ENCODE results near the gene UGP2. TPM values are rescaled to one million over a fixed set of nuclear protein-coding genes. Genes with fewer than 3 reads are reported as not detected.

Gene UGP2
- total and polyA plus RNA-seq, 2 experiments from 2014 or later = 183 to 327 TPM

DNA sequence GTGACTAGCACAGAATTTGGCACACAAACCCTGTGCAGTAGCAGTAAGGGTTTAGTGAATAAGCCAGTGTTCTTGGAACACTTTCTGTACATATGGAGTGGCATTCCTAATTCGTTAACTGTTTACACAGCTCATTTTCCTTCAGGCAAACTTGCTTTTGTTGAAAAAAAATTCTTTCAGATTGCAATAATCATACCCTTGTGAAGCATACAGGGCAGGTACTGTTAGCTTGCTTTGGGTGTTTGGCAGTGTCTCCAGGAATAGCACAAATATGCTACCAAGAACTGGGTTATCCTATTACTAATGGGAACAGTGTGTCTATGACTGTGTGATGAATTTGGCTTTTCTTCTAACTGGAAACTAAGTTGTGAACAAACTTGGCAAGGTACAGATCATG, 33.4 kb downstream of the UGP2 start:
- TF ChIP-seq, protein P1, sequence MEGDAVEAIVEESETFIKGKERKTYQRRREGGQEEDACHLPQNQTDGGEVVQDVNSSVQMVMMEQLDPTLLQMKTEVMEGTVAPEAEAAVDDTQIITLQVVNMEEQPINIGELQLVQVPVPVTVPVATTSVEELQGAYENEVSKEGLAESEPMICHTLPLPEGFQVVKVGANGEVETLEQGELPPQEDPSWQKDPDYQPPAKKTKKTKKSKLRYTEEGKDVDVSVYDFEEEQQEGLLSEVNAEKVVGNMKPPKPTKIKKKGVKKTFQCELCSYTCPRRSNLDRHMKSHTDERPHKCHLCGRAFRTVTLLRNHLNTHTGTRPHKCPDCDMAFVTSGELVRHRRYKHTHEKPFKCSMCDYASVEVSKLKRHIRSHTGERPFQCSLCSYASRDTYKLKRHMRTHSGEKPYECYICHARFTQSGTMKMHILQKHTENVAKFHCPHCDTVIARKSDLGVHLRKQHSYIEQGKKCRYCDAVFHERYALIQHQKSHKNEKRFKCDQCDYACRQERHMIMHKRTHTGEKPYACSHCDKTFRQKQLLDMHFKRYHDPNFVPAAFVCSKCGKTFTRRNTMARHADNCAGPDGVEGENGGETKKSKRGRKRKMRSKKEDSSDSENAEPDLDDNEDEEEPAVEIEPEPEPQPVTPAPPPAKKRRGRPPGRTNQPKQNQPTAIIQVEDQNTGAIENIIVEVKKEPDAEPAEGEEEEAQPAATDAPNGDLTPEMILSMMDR (IDR thresholded peaks at IDR 0.05; ENCODE audit: low read depth, low read length) = no peak
- Histone ChIP-seq H3K9me3 (ENCODE audit: low read depth) (no peaks in the 10 kb centered on the region), H3K27me3 (no peaks in the 10 kb centered on the region), H3K27ac (peak overlapping the region; percentile 75), H3K4me1 (ENCODE audit: low read depth) (peaks cover 30% of the 10 kb centered on the region), H3K36me3 (peaks cover 12% of the 10 kb centered on the region), H3K4me3 (no peak overlapping the region)
- no peak for DNase-seq (ENCODE audit: low read depth in 1 of 2, low spot score in 1 of 2)

DNA sequence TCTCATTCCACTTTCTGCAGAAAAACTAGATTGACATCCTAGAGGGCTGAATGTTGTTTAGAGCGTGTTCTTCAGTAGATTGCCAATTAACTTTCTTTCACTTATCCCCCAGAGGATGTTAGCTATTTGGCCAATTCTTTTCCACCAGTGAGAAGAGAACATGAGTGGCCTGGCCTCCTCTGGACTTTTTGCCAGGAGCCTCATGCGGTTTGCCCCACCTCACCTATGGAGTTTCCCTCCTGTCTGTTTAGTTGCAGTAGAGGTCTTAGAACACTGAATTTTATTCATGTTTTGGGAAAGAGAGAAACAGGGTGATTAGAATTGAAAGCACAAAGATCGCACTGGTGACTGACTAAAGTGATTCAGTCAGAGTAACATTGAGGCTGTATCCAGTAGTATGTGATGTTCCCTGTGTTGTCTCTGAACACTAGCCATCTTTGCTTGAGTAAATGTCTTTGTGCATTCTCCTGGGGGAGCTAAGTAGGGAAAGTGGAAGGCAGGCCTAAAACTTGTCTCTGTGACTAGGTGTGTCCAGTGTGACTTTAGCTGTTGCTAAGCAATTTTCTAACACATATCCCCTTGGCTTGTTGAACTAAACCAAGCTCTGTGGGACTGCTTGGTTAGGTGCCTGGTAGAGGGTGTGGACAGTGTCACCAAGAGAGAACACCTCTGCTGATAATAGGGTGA, 34.0 kb downstream of the UGP2 start:
- H3K4me3 ChIP-seq = no peak overlapping the region
- H3K4me1 ChIP-seq (ENCODE audit: low read depth) = peaks cover 30% of the 10 kb centered on the region
- H3K36me3 ChIP-seq = peaks cover 12% of the 10 kb centered on the region
- peak in 1 of 2 donors; percentile 16 for DNase-seq (ENCODE audit: low read depth in 1 of 2, low spot score in 1 of 2)
- TF ChIP-seq, protein P1 (IDR thresholded peaks at IDR 0.05; ENCODE audit: low read depth, low read length) = no peak
- no peaks in the 10 kb centered on the region for H3K27me3 ChIP-seq
- peak overlapping the region; percentile 75 for H3K27ac ChIP-seq
- no peaks in the 10 kb centered on the region for H3K9me3 ChIP-seq (ENCODE audit: low read depth)

DNA sequence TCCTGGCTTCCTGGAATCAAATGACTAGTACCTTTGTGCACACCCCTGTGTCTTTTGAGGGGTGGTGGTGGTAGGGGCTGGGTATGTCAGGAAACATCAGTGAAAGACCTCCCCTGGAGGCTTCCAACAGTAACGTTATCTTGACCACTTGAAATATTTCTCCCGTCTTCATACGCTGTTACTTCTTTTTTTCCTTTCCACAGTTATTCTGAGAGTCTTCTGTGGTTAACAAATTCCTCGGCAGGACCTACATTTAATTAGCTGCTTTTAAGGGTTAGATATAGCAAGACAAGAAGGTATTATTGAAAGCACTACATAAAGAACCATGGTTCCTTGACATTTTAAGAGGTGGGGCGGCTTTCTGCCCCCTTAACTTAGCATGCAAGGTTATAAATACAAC, 34.6 kb downstream of the UGP2 start:
- Histone ChIP-seq H3K27me3 (no peaks in the 10 kb centered on the region), H3K9me3 (ENCODE audit: low read depth) (no peaks in the 10 kb centered on the region), H3K4me1 (ENCODE audit: low read depth) (peaks cover 30% of the 10 kb centered on the region), H3K27ac (peak overlapping the region; percentile 75), H3K36me3 (peaks cover 12% of the 10 kb centered on the region), H3K4me3 (no peak overlapping the region)
- DNase-seq (ENCODE audit: low read depth in 1 of 2, low spot score in 1 of 2) = no peak
- TF ChIP-seq, protein P1 (IDR thresholded peaks at IDR 0.05; ENCODE audit: low read depth, low read length) = no peak

DNA sequence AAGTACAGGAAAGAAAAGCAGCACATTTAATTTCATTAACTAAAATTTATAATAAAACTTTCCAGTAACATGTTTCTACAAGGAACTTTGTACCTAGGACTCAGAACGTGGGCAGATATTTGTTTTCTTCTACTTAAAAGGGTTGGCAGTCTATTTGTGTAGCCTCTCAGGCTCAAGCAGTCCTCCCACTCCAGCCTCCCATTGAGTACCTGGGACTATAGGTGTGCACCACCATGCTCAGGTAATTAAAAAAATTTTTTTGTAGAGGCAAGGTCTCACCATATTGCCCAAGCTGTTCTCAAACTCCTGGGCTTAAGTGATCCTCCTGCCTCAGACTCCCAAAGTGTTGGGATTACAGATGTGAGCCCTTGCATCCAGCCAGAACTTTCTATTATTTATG, 36.8 kb downstream of the UGP2 start:
- H3K9me3 ChIP-seq (ENCODE audit: low read depth) = no peaks in the 10 kb centered on the region
- H3K27ac ChIP-seq = peak overlapping the region; percentile 4
- H3K4me1 ChIP-seq (ENCODE audit: low read depth) = peaks cover 20% of the 10 kb centered on the region
- no peaks in the 10 kb centered on the region for H3K27me3 ChIP-seq
- H3K4me3 ChIP-seq = no peak overlapping the region
- TF ChIP-seq, protein P1 (IDR thresholded peaks at IDR 0.05; ENCODE audit: low read depth, low read length) = no peak
- no peak for DNase-seq (ENCODE audit: low read depth in 1 of 2, low spot score in 1 of 2)
- H3K36me3 ChIP-seq = peaks cover 25% of the 10 kb centered on the region

DNA sequence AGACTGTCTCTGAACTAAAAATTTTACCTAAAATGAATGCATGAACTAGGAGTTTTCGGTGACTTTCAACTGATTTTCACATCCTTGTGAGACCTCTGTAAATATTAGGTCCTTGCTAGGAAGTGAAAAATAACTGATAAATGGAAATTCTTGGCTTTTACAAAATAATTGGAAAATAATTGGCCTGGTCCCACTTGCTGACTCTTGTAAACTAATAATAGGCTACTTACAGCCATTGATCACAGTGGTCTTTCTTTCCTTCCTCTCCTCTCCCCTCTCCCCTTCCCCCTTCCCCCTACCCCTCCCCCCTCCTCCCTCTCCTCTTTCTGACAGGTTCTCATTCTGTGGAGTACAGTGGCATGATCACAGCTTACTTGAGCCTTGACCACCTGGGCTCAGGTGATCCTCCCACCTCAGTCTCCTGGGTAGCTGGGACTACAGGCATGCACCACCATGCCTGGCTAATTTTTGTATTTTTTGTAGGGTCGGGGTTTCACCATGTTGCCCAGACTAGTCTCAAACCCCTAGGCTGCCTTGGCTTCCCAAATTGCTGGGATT, 38.3 kb downstream of the UGP2 start:
- peak overlapping the region; percentile 38 for H3K27ac ChIP-seq
- TF ChIP-seq, protein P1 (IDR thresholded peaks at IDR 0.05; ENCODE audit: low read depth, low read length) = no peak
- H3K27me3 ChIP-seq = no peaks in the 10 kb centered on the region
- H3K4me1 ChIP-seq (ENCODE audit: low read depth) = peaks cover 18% of the 10 kb centered on the region
- no peak for DNase-seq (ENCODE audit: low read depth in 1 of 2, low spot score in 1 of 2)
- H3K9me3 ChIP-seq (ENCODE audit: low read depth) = no peaks in the 10 kb centered on the region
- no peak overlapping the region for H3K4me3 ChIP-seq
- H3K36me3 ChIP-seq = peaks cover 35% of the 10 kb centered on the region

All from cardiac muscle cell (in vitro differentiated cells and primary cell).